Measurements from ENCODE around the gene CLN6.
A peak's percentile ranks its signal among the peaks of the same experiment; 100 is the strongest.

Gene CLN6

DNA sequence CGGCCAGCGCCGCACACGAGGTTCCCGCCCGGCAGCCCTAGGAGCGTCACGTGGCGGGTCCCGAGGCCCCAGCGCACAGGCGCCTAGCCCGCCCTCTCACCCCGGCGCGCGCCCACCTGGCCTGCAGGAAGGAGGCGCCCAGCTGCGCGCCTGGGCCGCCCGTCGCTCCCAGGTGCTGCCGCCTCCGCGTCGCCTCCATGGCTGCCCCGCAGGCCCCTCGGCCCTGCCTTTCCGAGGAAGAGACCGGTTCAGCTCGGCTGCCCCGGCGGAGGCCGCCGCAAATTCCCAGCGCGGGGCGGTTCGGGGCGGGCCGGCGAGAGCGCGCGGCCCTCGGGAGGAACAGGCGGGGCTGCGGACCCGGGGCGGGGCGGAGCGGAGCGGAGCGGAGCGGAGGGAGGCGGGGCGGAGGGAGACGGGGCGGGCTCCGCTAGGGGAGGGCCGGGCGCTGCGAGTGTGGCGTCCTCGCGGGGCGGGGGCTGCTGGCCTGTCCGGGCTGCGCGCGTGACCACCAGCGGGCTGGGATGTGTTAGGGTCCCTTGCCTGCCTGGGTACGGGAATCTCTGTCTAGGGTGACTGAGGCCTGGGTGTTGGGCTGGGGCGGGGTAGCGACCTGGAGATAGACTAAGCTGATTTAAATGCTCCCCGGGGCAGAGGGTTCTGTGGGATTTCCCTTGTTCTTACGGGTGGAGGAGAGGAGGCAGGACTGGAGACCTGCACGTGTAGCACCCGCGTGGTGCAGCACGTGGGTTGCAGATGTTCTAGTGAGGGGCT is at the start of gene CLN6:
Gene CLN6 (minus strand): TSS at position 343 of the 771 bp plus-strand sequence. CDS start 144 bp downstream, at position 199.
- Histone ChIP-seq H3K9me3 (ENCODE audit: insufficient read depth, low read length) (peaks cover 5% of the 10 kb centered on the region; the same call in 1 of the 2 replicates), H3K9ac (ENCODE audit: insufficient read length, low read depth) (peak within 1 kb of the TSS; percentile 96), H3K4me3 (ENCODE audit: insufficient read length, low read depth) (peak within 1 kb of the TSS; percentile 74), H3K36me3 (ENCODE audit: insufficient read depth, insufficient read length, low read length) (peaks cover 13% of the 10 kb centered on the region), H3K27me3 (ENCODE audit: insufficient read depth, insufficient read length) (no peaks in the 10 kb centered on the region), H3K4me1 (ENCODE audit: insufficient read depth, insufficient read length) (peaks cover 15% of the 10 kb centered on the region)
- no peak for TF ChIP-seq YY1 (IDR thresholded peaks at IDR 0.05; ENCODE audit: insufficient read depth, insufficient read length)
- no peak for TF ChIP-seq SUZ12 (IDR thresholded peaks at IDR 0.05; ENCODE audit: extremely low read depth, insufficient read depth, insufficient read length)
- TF ChIP-seq ZNF274 (IDR thresholded peaks at IDR 0.05; ENCODE audit: low read depth, low read length) = no peak
- DNase-seq (ENCODE audit: low read depth, low spot score) = peak; percentile 61

DNA sequence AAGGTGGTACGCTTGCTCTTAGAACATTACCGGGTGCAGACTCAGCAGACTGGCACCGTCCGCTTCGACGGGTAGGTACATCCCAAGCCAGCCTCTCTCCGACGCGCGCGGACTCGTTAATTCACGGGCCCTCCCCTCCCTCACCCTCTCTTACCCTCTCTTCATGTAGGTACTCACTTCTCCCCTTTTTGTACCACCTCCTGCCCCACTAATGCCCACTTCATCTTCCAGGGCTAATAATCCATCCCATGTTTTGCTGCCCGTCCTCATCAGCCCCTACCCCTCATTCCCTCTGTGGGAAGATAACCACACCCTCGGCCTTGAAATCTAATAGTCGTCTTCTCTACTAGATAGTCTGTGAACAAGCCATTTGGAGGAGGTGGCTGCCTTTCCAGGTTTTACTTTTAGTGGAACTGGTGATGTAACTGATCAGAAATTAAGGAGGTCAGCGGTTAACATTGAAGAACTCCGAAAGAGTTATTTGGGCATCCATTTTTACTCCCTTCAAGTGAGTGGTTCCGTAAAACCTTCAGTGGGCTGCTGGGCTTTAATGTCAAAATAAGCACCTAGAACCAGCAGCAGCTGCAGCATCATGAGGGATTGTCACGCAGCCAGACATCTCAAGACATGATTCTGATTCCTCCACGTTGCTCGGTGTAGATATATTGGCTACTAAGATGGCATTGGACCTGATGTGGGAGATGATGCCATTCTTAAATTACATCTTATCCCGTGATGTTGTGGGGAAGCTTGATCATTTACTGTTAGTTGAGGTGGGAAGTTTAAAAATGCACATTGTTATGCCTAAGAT is 49.3 kb upstream of the CLN6 start:
- H3K9me3 ChIP-seq (ENCODE audit: insufficient read depth, low read length) = no peaks in the 10 kb centered on the region

DNA sequence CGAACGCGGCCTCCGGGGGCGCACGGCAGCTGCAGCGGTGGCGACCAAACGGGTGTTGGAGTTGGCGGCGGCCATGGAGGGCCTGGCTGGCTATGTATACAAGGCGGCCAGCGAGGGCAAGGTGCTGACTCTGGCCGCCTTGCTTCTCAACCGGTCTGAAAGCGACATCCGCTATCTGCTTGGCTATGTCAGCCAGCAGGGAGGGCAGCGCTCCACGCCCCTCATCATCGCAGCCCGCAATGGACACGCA is 48.7 kb upstream of the CLN6 start:
- no peak for DNase-seq (ENCODE audit: low read depth, low spot score)

More for the DNA sequence above, 49.3 kb upstream of the CLN6 start:
- TF ChIP-seq YY1 (IDR thresholded peaks at IDR 0.05; ENCODE audit: insufficient read depth, insufficient read length) = no peak
- no peak for TF ChIP-seq ZNF274 (IDR thresholded peaks at IDR 0.05; ENCODE audit: low read depth, low read length)
- TF ChIP-seq SUZ12 (IDR thresholded peaks at IDR 0.05; ENCODE audit: extremely low read depth, insufficient read depth, insufficient read length) = no peak
- Histone ChIP-seq H3K4me1 (ENCODE audit: insufficient read depth, insufficient read length) (peaks cover 4% of the 10 kb centered on the region), H3K36me3 (ENCODE audit: insufficient read depth, insufficient read length, low read length) (peaks cover 21% of the 10 kb centered on the region), H3K9ac (ENCODE audit: insufficient read length, low read depth) (peak overlapping the region; percentile 97), H3K4me3 (ENCODE audit: insufficient read length, low read depth) (peak overlapping the region; percentile 99), H3K27me3 (ENCODE audit: insufficient read depth, insufficient read length) (no peaks in the 10 kb centered on the region)
- no peak for DNase-seq (ENCODE audit: low read depth, low spot score)

DNA sequence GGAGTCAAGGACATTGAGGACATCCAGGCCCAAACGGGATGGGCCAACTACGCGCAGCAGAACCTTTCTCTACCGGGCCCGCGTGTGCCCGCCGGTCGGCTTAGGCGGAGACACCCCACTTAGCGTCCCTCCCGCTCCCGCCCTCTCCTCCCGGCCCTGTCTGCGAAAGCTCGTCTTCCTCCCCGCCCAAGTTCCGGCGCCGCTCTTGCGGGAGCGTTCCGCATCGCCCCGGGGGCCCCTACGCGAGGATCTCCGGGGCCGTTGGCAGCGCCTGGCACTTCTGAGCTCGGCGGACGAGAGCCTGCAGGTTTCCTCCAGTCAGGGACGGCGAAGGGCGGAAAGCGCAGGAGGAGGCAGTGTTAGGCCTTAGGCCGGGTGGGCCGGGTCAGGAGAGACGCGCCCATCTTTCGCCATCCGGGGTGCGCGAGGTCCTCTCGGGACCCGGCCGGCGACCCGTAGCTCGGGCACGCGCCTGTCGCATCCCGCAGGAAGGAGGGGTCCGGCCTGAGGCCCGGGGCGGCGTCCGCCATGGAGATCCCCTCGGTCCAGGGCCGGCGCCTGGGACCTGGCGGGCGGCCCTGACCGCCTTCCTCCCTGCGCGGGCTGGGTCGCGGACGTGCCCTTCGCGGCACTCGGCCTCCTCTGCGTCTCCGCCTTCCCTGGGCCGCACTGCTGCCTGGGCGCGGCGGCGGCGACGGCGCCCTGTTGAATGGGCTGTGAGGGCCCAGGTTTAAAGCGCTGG is 48.2 kb upstream of the CLN6 start, which contains the start of gene FEM1B:
Gene FEM1B (plus strand): TSS at position 143 of the 742 bp plus-strand sequence. CDS start 673 bp downstream, outside the sequence.
- TF ChIP-seq ZNF274 (IDR thresholded peaks at IDR 0.05; ENCODE audit: low read depth, low read length) = no peak
- TF ChIP-seq YY1 (IDR thresholded peaks at IDR 0.05; ENCODE audit: insufficient read depth, insufficient read length) = no peak
- no peak for TF ChIP-seq SUZ12 (IDR thresholded peaks at IDR 0.05; ENCODE audit: extremely low read depth, insufficient read depth, insufficient read length)
- peaks cover 4% of the 10 kb centered on the region for H3K4me1 ChIP-seq (ENCODE audit: insufficient read depth, insufficient read length)
- peak; percentile 89 for DNase-seq (ENCODE audit: low read depth, low spot score)

More for the DNA sequence above, 48.7 kb upstream of the CLN6 start:
- Histone ChIP-seq H3K4me3 (ENCODE audit: insufficient read length, low read depth) (peak overlapping the region; percentile 99), H3K9me3 (ENCODE audit: insufficient read depth, low read length) (no peaks in the 10 kb centered on the region), H3K4me1 (ENCODE audit: insufficient read depth, insufficient read length) (peaks cover 4% of the 10 kb centered on the region), H3K36me3 (ENCODE audit: insufficient read depth, insufficient read length, low read length) (peaks cover 20% of the 10 kb centered on the region), H3K27me3 (ENCODE audit: insufficient read depth, insufficient read length) (no peaks in the 10 kb centered on the region), H3K9ac (ENCODE audit: insufficient read length, low read depth) (peak overlapping the region; percentile 97)
- TF ChIP-seq ZNF274 (IDR thresholded peaks at IDR 0.05; ENCODE audit: low read depth, low read length) (no peak), YY1 (IDR thresholded peaks at IDR 0.05; ENCODE audit: insufficient read depth, insufficient read length) (no peak), SUZ12 (IDR thresholded peaks at IDR 0.05; ENCODE audit: extremely low read depth, insufficient read depth, insufficient read length) (no peak)

DNA sequence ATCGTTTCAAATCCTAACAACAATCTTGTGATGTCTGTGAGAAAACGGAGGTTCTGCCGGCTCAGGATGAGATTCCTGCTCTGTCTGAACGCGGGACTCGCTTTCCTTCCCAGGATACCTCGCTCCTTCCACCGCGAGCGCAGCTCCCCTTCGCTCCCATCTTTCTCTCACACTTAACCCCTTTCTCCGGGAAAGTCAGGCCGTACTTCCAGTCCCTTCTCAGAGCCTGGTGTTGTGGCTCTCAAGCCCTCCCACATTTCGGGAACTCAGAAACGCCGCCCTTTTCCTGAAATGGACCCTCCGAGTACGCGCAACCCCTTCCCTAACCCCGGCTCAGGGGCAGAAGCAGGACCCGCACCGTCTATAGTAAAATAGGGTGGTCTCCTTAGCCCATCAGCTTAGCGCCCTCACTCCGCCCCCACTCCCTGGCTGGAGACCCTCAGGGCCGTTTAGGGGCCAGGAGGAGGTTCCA is 47.6 kb upstream of the CLN6 start:
- peak; percentile 46 for DNase-seq (ENCODE audit: low read depth, low spot score)

More for the DNA sequence above, 48.2 kb upstream of the CLN6 start, which contains the start of gene FEM1B:
- Histone ChIP-seq H3K9ac (ENCODE audit: insufficient read length, low read depth) (peak within 1 kb of the TSS; percentile 97), H3K36me3 (ENCODE audit: insufficient read depth, insufficient read length, low read length) (peaks cover 20% of the 10 kb centered on the region), H3K4me3 (ENCODE audit: insufficient read length, low read depth) (peak within 1 kb of the TSS; percentile 99), H3K27me3 (ENCODE audit: insufficient read depth, insufficient read length) (no peaks in the 10 kb centered on the region), H3K9me3 (ENCODE audit: insufficient read depth, low read length) (no peaks in the 10 kb centered on the region)

DNA sequence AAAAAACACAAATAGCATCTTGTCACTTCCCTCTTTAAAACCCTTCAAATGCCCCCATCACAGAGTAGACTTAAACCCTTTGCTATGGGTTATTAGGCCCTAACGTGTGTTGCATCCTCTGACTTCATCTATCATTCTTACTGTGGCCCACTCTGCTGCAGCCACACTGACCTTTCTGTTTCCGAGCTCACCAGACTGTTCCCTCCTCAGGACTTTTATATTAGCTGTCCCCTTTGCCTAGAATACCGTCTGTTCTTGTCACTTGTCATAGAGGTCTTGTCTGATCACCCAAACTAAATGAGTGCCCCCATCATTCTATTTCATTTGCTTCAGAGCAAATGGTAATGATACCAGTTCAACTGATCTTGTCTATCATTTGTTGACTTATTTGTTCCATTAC is 47.1 kb upstream of the CLN6 start:
- H3K4me3 ChIP-seq (ENCODE audit: insufficient read length, low read depth) = peak overlapping the region; percentile 99
- peaks cover 20% of the 10 kb centered on the region for H3K36me3 ChIP-seq (ENCODE audit: insufficient read depth, insufficient read length, low read length)
- no peaks in the 10 kb centered on the region for H3K27me3 ChIP-seq (ENCODE audit: insufficient read depth, insufficient read length)
- no peak for TF ChIP-seq ZNF274 (IDR thresholded peaks at IDR 0.05; ENCODE audit: low read depth, low read length)
- no peak for TF ChIP-seq SUZ12 (IDR thresholded peaks at IDR 0.05; ENCODE audit: extremely low read depth, insufficient read depth, insufficient read length)
- no peak for TF ChIP-seq YY1 (IDR thresholded peaks at IDR 0.05; ENCODE audit: insufficient read depth, insufficient read length)
- peaks cover 3% of the 10 kb centered on the region for H3K4me1 ChIP-seq (ENCODE audit: insufficient read depth, insufficient read length)
- H3K9ac ChIP-seq (ENCODE audit: insufficient read length, low read depth) = peak overlapping the region; percentile 97
- DNase-seq (ENCODE audit: low read depth, low spot score) = no peak
- no peaks in the 10 kb centered on the region for H3K9me3 ChIP-seq (ENCODE audit: insufficient read depth, low read length)

More for the DNA sequence above, 47.6 kb upstream of the CLN6 start:
- no peaks in the 10 kb centered on the region for H3K9me3 ChIP-seq (ENCODE audit: insufficient read depth, low read length)
- H3K36me3 ChIP-seq (ENCODE audit: insufficient read depth, insufficient read length, low read length) = peaks cover 20% of the 10 kb centered on the region
- peak overlapping the region; percentile 99 for H3K4me3 ChIP-seq (ENCODE audit: insufficient read length, low read depth)
- H3K4me1 ChIP-seq (ENCODE audit: insufficient read depth, insufficient read length) = peaks cover 4% of the 10 kb centered on the region
- H3K27me3 ChIP-seq (ENCODE audit: insufficient read depth, insufficient read length) = no peaks in the 10 kb centered on the region
- peak overlapping the region; percentile 97 for H3K9ac ChIP-seq (ENCODE audit: insufficient read length, low read depth)
- TF ChIP-seq SUZ12 (IDR thresholded peaks at IDR 0.05; ENCODE audit: extremely low read depth, insufficient read depth, insufficient read length) = no peak
- no peak for TF ChIP-seq ZNF274 (IDR thresholded peaks at IDR 0.05; ENCODE audit: low read depth, low read length)
- TF ChIP-seq YY1 (IDR thresholded peaks at IDR 0.05; ENCODE audit: insufficient read depth, insufficient read length) = no peak
